ENCODE results near the gene ELOVL5. TPM values are rescaled to one million over a fixed set of nuclear protein-coding genes. Genes with fewer than 3 reads are reported as not detected.
"Not testable (repeated sequence)": the region's sequence is repeated elsewhere in the genome, so short reads cannot be mapped to it uniquely, and the experiment has no call there.

ELOVL5 gene
- total and polyA plus RNA-seq, 3 donors from 2014 or later = 190 to 214 (median 206) TPM

- TF ChIP-seq CTCF (IDR thresholded peaks at IDR 0.05) = no peak
- TF ChIP-seq POLR2A (IDR thresholded peaks at IDR 0.05) = no peak
- H3K36me3 ChIP-seq (ENCODE audit: low read depth, missing control alignments) = no peaks in the 10 kb centered on the region
- peak overlapping the region; percentile 96 to 99 for H3K4me3 ChIP-seq
- intact Hi-C loops (cut with DNase I; ENCODE audit: low total_unique reads) = no loop called here
- H3K9me3 ChIP-seq = no peaks in the 10 kb centered on the region
- H3K27ac ChIP-seq = peak overlapping the region; percentile 100
- H3K4me1 ChIP-seq = peaks cover 29% of the 10 kb centered on the region
- WGBS, 2 donors = 1% methylated on average over 14 to 34 of the region's 38 CpGs
- H3K27me3 ChIP-seq = no peaks in the 10 kb centered on the region
- DNase-seq = peak; percentile 72
Measured at GRCh38 chr6:53347921-53348370, 804 bp downstream of the ELOVL5 start.

- TF ChIP-seq CTCF (IDR thresholded peaks at IDR 0.05) (no peak), POLR2A (IDR thresholded peaks at IDR 0.05) (no peak)
- H3K4me1 ChIP-seq = peaks cover 29% of the 10 kb centered on the region
- 1% methylated on average over 22 to 23 of the region's 23 CpGs for WGBS, 2 donors
- H3K9me3 ChIP-seq = no peaks in the 10 kb centered on the region
- peak overlapping the region; percentile 100 for H3K27ac ChIP-seq
- no peaks in the 10 kb centered on the region for H3K27me3 ChIP-seq
- no peaks in the 10 kb centered on the region for H3K36me3 ChIP-seq (ENCODE audit: low read depth, missing control alignments)
- intact Hi-C loops (cut with DNase I; ENCODE audit: low total_unique reads) = no loop called here
- DNase-seq = peak; percentile 40
- H3K4me3 ChIP-seq = peak overlapping the region; percentile 96 to 99
Measured at GRCh38 chr6:53347250-53347920, 1.4 kb downstream of the ELOVL5 start.

- H3K27me3 ChIP-seq; H3K9me3 ChIP-seq; H3K4me3 ChIP-seq; DNase-seq; H3K36me3 ChIP-seq (ENCODE audit: low read depth, missing control alignments); intact Hi-C loops (cut with DNase I; ENCODE audit: low total_unique reads): not testable (repeated sequence)
- Histone ChIP-seq H3K27ac (peak overlapping the region in 1 of 2 donors; percentile 100), H3K4me1 (peaks cover 36% of the 10 kb centered on the region)
- 53 to 59% methylated on average over 4 to 5 of the region's 5 CpGs for WGBS, 2 donors
Measured at GRCh38 chr6:53346049-53346448, 2.7 kb downstream of the ELOVL5 start.

- Histone ChIP-seq H3K4me3 (no peak overlapping the region), H3K4me1 (peaks cover 39% of the 10 kb centered on the region), H3K36me3 (ENCODE audit: low read depth, missing control alignments) (no peaks in the 10 kb centered on the region), H3K9me3 (no peaks in the 10 kb centered on the region), H3K27ac (no peak overlapping the region), H3K27me3 (no peaks in the 10 kb centered on the region)
- WGBS, 2 donors = 37 to 50% methylated on average over 1 of the region's 1 CpG
- no peak for DNase-seq
- TF ChIP-seq POLR2A (IDR thresholded peaks at IDR 0.05) (no peak), CTCF (IDR thresholded peaks at IDR 0.05) (no peak)
- intact Hi-C loops (cut with DNase I; ENCODE audit: low total_unique reads) = no loop called here
Measured at GRCh38 chr6:53344969-53345368, 3.8 kb downstream of the ELOVL5 start.

- no peaks in the 10 kb centered on the region for H3K27me3 ChIP-seq
- DNase-seq = no peak
- no peak for TF ChIP-seq CTCF (IDR thresholded peaks at IDR 0.05)
- TF ChIP-seq POLR2A (IDR thresholded peaks at IDR 0.05) = no peak
- WGBS, 2 donors = 54 to 55% methylated on average over 3 of the region's 3 CpGs
- no peak overlapping the region for H3K27ac ChIP-seq
- H3K4me3 ChIP-seq = no peak overlapping the region
- no peaks in the 10 kb centered on the region for H3K9me3 ChIP-seq
- intact Hi-C loops (cut with DNase I; ENCODE audit: low total_unique reads) = no loop called here
- H3K4me1 ChIP-seq = peaks cover 37% of the 10 kb centered on the region
- H3K36me3 ChIP-seq (ENCODE audit: low read depth, missing control alignments) = no peaks in the 10 kb centered on the region
Measured at GRCh38 chr6:53343092-53343491, 5.7 kb downstream of the ELOVL5 start.

Measured in testis (tissue), 3 donors.